Ovary (tissue), 3 donors: ENCODE results near the gene NIPBL.

Source experiments
- EP300 ChIP-seq: sonication (generic); formaldehyde crosslinking; IDR thresholded peaks from one replicate; pipeline ENCODE4 v1.6.1; 2017; ENCODE audit warnings: antibody characterized with exemption
- POLR2A ChIP-seq: fragments of 450-650 bp; IDR thresholded peaks from one replicate; pipeline ENCODE4 v1.6.1; 2017; ENCODE audit warnings: antibody characterized with exemption, mild to moderate bottlenecking, moderate library complexity
- TF ChIP-seq, protein P1 (sequence below), 3 donors: fragments of 450-650 bp in 2 of 3; fragments of 200-600 bp in 1 of 3; IDR thresholded peaks; one replicate each; pipeline versions ENCODE4 v1.5.1 to v1.8.0; 2016 to 2022; ENCODE audit warnings: antibody characterized with exemption in 3 of 3, mild to moderate bottlenecking in 1 of 3
- donor health status: DM: no; HTN: no; CAD: no.

DNA sequence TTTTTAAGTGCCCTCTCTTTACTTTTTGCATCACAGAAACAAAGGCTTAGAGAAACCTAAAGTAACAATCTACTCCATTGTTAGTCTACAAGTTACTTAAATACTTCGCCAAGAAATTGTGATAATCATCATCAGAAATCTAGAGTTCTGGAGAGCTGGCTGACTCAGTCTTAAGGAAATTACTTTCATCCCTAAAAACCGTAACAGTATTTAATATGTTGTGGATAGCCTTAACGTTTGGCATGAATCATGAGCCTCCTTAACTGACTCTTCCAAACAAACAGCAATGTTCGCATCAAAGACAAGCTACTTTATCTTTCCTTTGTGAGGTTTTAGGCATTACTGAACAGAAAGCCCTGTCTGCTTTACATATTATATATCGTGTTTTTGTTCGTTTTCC, 128.7 kb downstream of the NIPBL start:
- TF ChIP-seq POLR2A (no peak), EP300 (no peak)
- TF ChIP-seq, protein P1, sequence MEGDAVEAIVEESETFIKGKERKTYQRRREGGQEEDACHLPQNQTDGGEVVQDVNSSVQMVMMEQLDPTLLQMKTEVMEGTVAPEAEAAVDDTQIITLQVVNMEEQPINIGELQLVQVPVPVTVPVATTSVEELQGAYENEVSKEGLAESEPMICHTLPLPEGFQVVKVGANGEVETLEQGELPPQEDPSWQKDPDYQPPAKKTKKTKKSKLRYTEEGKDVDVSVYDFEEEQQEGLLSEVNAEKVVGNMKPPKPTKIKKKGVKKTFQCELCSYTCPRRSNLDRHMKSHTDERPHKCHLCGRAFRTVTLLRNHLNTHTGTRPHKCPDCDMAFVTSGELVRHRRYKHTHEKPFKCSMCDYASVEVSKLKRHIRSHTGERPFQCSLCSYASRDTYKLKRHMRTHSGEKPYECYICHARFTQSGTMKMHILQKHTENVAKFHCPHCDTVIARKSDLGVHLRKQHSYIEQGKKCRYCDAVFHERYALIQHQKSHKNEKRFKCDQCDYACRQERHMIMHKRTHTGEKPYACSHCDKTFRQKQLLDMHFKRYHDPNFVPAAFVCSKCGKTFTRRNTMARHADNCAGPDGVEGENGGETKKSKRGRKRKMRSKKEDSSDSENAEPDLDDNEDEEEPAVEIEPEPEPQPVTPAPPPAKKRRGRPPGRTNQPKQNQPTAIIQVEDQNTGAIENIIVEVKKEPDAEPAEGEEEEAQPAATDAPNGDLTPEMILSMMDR (IDR thresholded peaks at IDR 0.05), result no peak
